ENCODE data around the gene TGM3.
A peak's percentile ranks its signal among the peaks of the same experiment; 100 is the strongest.

The TGM3 gene

DNA sequence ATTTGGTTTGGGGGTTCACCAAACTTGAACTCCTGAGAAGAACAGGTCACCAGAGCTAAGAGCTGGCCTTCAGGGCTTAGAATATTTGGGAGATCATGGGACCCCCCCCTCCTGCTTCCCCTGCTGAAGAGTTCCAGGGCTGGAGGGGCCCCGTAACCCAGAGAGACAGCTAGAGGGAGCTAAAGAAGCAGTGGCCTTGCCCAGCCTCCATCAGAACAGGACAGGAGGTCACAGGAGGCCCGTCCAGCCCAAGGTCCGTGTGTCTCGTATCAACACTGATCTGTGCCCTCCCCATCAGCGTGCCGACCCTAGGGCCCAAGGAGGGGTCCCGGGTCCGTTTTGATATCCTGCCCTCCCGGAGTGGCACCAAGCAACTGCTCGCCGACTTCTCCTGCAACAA is 44.3 kb downstream of the TGM3 start:
- no peak for DNase-seq

DNA sequence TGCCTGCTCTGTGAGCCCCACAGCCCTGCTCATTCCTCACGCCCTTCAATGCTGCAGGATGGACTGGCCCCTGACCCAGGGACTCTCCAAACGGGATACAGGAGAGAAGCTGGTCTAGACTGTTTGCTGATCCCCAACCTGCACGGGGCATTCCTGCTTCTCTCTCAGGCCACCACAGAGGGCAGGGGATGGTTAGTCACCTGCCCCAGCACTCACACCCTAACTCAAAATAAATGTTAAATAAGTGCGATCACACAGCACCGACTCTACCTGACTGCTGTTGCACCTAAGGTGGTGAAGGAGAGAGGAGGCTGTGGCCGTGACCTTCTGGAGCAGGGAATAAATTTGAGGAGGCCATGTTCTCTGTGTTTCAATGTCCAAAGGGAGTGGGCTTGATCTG is 45.0 kb downstream of the TGM3 start:
- DNase-seq, result no peak

DNA sequence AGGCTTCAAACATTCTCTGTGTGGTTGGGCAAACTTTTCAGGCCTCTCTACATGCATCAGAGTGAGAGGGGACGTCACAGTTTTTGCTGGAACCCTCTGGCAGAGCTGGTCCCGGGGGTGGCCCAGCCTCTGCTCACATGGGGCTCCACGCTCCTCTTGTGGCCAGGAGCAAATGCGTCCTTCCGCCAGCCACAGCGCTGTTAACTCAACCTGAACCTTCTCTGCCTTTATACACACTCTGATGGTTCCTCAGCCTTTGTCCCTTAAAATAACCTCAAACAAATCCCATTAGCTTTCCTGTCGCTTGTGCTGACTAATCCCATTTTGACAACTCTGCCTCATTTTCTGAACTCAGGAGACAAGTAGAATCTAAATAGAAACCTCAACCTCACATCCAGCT is 45.5 kb downstream of the TGM3 start:
- DNase-seq, result no peak

DNA sequence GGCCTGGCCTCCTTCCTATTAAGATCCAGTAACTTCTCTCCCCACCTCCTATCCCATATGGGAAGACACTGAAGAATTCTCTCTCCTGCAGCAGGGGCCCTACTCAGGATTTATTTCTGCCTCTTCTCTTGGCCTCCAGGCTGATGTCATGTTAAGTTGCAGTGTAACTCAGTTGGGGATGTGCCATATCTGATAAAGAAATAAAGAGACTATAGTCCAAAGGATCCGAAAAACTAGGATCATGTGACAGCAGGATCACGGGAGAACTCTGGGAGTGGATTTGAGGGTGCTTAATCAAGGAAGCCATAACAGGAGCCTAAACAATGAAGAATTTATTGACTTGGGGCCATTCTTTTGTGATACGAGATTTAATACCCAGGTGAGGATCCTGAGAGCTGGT is 46.4 kb downstream of the TGM3 start:
- DNase-seq, result no peak

DNA sequence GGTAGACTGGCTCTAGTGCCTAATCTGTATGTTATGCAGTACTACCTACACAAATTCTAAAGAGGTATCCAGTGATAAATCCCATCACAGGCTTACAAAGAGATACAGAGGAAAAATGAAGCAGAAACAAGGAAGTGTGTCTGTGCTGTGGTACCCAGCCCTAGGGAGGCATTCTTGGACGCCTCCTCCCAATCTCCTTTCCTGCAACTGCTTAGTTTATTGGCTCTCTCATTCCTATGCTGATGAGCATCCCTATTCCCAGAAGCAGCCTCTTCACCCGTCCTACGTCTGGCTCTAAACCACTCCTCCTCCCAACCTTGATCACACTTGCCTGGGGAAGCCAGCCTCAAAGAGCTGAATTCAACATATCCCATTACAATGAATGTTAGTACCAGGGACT is 50.4 kb downstream of the TGM3 start:
- DNase-seq, result no peak

DNA sequence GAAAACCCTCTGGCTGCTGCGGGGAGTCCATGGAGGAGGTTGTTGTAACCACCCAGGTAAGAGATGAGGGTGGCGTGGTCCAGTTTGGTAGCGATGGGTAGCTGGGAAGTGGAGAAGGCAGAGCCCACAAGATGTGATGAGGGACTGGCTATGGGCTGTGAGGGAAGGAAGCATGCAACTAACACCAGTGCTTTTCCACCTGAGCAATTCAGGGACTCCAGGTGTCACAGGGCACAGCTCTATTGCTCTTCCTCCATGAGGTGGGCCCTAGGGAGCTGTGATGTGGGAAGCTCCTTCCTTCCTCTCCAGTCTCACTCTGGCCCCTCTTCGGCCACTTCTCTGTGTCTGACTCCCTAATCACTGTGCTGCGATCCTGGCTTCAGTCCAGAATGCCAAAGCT is 52.5 kb downstream of the TGM3 start:
- DNase-seq, result no peak

DNA sequence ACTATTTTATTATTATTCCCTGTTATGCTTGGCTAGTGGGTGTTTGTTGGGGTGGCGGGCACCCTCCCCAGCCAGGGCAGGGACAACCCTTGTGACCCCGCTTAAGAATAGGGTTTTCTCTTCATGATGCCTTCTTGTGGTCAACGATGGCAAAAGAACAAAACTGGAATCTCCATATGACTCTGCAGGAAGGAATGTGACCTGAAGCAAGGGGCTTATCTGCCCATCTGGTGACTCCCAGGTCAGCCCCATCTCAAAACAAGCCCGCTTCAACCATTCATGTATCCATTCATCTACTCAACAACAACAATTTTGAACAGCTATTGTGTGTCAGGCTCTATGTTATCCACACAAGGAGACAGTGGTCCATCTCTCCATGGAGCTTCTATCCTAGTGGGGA is 54.0 kb downstream of the TGM3 start:
- DNase-seq, result no peak

DNA sequence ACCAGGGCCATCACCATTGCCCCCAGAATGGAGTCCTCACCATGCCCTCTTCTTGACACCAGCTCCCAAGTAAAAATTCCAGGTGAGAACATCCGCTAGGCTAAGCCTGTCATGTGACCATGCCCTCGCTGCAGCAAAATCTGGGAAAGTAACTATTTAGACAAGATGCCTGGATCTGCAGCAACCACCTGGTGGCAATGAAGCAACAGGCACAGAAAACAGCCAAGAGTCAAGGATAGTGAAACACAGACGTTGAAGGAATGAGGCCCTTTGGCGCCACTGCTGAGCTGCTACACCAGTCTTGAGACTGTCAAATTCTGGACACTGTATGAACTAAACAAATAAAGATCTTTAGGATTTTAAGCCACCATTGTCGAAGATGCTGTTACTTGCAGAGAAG is 54.8 kb downstream of the TGM3 start:
- DNase-seq, result no peak

DNA sequence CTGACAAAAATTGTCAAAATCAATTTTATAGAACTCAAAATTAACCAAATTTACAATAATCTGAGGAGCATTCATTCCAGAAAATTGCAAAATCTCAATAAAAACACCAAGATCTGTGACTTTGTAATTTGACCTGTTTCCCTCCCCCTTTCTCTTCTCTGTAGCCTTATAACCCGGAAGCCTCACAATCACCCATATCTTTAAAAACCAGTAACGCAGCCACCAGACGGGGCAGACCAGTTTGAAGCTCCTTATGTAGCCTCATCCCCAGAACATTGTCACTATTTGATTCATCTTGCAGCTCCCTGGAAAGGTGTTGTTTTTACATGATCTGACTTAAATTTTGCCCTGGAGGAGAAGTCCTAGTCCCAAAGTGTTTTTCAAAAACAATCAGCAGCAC is 57.4 kb downstream of the TGM3 start:
- DNase-seq, result no peak

DNA sequence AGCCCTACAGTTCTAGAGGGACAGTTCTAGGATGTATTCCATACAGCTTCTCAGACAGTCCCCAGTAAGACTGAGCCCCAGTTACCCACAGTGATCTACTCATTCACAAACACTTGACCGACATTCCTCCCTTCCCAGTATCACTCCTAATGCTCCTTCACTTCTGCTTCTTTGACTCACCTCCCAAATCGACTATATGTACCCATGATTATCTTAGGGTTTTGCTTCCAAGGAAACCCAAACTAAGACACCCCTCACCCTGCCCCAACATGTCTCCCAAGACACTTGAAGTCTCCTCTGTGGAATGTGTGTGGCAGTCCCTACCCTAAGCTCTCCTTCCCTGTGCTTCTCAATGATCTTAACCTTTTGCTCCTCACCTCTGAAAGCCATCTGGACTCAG is 61.3 kb downstream of the TGM3 start:
- no peak for DNase-seq

DNA sequence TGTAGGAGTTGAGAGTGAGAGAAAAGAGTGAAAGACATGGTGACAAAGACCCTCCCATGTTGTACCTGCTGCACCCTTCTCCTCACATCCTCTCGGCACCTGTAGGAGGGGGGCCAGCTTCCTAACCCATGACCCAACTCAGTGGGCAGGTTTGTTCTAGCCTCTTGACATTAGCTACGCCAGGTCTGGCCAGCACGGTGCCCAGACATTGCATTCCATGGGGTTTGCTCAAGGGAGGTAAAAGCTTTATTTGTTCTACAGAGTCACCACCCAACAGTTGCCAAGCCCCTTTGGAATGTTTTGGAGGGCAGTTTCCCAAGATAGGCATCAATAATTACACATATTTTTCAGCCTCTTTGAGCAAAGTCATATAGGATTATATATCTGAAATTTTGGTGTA is 62.2 kb downstream of the TGM3 start:
- no peak for DNase-seq

DNA sequence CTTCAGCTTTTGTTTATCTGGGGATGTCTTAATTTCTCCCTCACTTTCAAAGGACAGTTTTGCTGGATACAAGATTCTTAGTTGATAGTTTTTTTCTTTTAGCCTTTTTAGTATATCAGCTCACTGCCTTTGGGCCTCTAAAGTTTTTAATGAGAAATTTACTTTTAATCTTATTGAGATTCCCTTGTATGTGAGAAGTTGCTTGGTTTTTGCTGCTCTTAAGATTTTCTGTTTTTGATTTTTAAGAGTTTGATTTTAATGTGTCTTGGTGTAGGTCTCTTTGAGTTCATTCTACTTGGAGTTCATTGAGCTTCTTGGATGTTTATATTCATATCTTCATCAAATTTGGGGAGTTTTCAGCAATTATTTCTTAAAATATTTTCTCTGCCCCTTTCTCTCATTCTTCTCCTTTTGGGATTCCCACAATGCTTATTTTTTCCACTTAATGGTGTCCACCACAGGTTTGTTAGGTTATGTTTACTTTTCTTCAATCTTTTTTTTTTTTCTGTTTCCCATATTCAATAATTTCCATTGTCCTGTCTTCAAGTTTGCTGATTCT is 65.3 kb downstream of the TGM3 start:
- no peak for DNase-seq

DNA sequence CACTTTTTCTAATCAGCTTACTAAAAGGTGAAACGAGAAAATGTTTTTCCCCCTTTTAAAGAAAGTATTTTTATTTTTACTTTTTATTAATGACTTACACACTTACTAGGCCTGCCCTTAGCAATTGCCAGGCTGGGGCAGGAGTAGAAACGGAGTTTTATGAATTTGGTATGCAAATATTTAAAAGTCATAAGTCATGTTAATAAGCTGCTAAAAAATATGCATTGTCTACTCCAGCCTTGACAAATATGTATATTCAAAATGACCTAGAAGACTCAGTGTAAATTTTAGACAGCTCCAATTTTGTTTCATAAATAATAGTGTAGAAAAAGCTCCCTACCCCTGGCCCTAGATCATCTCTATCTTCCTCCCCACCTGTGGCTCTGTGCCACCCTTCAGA is 67.4 kb downstream of the TGM3 start:
- DNase-seq, result no peak

DNA sequence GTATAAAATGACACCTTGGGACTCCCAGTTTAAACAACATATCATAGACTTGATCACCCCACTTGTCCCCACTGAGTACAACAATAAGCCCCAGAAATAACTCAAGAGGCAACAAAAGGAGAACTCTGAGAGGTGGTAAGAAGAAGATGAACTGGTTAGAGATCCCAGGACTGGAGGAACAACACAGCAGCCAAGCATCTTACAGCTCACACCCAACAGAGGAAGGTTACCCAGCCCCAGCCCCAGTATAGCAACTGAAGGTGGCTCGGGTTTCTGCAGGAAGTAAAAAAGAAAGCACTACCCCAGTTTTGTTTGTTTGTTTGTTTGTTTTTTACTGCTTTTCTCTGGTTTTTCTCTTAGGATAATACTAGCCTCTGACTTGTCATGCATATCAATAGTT is 67.8 kb downstream of the TGM3 start:
- DNase-seq, result no peak

DNA sequence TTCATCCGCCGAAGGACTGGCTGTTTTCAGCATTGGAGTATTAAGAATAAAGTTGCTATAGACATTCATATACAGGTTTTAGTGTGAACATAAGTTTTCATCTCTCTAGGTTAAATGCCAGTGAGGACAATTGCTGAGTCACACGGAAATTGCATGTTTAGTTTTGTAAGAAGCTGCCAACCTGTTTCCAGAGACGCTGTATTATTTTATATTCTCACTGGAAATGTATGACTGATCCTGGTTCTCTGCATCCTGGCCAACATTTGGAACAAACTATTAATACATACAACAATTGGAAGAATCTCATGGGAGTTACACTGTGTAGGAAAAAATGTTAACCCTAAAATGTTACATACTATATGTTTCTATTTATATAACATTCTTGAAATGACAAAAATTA is 68.2 kb downstream of the TGM3 start:
- no peak for DNase-seq

DNA sequence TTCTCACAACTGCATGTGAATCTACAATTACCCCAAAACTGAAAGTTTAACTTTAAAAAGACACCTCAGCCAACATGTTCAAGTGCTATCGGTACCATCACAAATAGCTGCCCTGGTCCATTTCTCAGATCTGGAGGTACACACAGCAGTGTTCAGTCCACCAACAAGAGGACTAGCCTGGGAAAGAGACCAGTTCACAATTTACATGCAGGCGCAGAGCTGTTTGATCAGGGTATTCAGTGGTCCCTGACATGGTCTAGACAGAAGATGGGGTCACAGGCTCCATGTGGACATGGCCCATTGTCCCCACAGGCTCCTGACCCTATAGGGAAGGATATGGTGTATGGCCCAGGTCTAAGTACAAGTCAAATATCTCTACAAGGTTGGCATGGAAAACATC is 69.3 kb downstream of the TGM3 start:
- no peak for DNase-seq

DNA sequence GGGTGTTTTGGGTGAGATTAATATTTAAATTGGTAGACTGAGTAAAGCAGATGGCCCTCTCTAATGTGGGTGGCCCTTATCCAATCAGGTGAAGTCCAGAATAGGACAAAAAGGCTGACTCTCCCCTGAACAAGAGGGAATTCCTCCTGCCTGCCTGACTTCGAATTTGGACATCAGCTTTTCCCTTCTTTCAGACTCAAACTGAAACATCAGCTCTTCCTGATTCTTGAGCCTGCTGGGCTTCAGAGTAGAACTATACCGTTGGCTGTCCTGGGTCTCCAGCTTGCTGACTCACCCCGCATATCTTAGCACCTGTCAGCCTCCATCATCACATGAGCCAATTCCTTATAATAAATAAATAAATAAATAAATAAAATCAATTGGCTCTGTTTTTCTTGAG is 69.9 kb downstream of the TGM3 start:
- no peak for DNase-seq

DNA sequence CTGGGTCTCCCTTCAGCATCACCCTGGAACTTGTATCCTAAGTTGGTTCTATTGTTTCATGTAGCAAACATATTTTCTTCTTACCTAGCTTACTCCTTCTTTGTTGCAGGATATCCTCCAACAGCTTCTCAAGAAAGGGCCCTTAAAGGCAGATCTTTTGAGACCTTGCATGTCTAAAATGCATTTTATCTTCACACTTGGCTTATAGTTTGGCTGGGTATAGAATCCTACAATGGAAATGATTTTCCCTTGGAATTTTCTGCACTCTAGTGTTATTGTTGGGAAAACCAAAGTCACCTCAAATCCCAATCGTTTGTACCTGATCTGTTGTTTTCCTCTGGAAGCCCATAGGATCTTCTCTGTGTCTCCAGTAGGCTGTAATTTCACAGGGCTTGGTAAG is 72.8 kb downstream of the TGM3 start:
- DNase-seq, result no peak

DNA sequence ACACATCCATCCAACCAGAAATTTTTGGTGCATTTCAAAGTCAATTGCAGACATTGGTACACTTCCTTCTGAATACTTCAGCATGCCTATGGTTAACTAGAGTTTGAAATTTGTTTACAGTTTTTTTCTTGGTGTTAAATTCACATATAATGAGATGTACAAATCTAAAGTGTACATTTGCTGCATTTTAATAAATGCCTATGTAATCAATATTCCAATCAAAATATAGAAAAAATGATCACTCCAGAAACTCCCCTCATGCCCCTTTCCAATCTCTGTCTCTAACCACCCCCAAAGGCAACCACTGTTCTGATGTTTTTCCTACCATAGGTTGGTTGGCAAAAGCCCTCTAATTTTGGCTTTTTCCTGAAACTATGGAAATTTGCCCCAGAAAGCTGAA is 77.3 kb downstream of the TGM3 start:
- DNase-seq, result no peak

DNA sequence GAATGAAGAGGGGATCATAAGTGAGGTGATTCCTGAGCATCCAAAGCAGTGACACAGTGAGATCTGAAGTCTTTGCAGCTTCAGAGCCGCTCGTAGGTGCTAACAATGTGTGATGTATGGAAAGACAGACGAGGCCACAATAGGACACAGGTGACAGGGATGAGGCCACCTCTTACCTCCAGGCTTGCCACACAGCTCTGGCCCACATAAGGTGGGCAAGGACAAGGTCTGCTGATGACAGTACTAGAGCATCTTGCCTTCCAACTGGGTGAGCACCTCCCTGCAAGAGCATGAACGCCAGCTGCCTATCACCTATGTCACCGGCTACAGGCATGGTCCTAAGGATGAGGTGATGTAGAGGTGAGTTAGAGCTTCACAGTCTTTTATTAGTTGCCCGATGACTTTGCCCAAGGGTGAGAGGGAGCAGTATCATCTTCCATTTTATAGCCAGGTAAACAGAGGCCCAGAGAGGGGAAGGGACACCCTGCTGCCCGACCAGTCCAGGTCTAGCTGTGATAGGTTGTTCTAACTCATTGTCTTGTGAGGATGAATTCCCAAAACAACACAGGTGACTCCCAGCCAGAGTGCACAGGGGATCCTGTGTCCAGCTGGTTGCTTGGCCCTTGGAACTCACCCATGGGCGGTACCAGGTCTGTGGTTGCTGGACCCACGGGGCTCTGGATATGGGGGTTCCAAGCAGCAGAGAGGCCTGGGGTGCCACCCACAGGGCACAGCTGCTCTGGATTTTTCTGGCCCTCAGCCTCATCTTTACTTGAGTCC is 78.7 kb downstream of the TGM3 start:
- DNase-seq, result no peak

DNA sequence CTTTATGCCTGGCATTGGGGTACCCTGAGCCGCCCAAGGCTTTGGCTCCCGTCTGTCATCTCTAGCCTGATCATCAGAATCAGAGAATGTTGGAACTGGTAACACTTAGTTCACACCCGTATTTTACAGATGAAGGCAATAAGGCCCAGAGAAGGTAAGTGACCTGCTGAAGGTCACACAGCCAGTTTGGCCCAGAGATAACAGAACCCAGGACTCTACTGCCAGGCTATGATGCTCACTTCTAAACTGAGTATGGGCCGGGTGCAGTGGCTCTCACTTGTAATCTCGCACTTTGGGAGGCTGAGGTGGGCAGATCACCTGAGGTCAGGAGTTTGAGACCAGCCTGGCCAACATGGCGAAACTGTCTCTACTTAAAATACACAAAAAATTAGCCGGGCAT is 83.1 kb downstream of the TGM3 start:
- DNase-seq, result no peak

DNA sequence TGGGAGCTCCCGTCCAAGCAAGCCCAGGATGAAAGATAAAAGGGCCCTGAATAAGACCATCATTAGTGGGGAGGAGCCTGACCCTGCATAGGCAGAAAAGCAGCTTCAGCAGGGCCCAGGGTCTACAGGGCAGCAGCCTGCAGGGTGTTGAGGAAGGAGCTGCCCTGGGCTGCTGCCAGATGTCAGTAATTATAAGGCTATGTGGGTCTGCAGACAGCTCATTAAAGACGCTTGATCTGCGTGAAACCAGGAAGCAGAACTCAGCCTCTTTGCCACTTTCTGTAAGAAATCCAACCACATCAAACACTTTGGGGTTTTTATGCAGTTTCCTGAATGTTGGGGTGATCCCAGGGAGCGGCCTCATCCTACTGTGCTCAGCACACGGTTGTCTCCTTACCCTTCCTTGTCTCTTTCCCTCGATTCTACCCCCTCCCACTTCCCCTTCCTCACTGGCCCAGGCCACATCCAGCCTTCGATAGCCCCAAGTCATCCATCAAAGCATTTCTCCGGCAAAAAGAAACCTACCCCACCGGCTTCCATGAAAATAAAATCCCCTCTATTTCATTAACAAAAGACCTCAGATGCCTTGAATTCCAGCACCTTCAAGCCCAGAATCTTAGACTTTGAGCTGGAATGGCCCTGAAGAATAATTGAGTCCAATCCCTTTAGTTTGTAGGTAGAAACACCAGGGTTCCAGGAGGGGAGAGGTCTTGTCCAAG is 83.9 kb downstream of the TGM3 start:
- peak in 1 of 2 donors; percentile 15 for DNase-seq

DNA sequence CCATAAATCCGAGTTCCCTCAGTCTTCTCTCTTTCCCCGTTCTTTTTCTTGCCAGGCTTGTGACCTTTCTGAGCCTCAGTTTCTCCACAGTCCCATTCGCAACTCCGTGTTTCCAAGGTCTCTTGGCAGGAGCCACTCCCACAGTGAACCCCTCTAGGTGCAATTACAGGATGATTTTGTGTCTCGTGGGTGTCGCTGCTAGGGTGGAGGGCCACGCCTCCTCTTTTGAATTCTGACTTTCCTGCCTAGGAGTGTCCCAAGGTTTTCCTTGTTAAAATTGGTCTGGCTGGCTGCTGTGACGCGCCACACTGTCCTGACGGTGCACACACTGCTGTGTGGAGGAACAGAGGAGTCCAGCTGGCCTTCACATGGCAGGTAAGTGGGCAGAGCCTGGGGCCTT is 84.8 kb downstream of the TGM3 start, which contains the start of gene TGM6:
Gene TGM6 (plus strand): TSS at position 301 of the 400 bp plus-strand sequence. CDS start 68 bp downstream, at position 369.
- DNase-seq, result no peak

DNA sequence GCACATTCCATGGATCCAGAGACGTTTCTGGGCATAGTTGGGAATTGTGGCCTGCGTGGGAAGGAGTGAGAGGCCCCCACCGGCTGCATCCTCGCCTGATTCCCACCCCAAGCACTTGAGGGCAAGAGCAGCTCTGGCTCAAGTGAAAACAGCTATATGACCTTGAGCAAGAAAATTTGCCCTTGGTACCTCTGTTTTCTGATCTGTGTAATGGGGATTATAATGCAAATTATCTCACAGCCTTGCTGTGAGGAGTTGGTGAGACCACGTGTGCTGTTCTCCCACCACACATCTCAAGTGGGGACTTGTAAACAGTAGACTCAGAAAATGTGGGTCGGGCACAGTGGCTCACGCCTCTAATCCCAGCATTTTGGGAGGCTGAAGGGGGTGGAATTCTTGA is 85.5 kb downstream of the TGM3 start:
- DNase-seq, result no peak
